Stimulated activated CD4-positive, alpha-beta T cell treated with anti-CD3 and anti-CD28 coated beads, Interleukin-4, amount 100 ng/mL, for 24 hours (primary cell): ENCODE results near the gene ADAR.
"Not testable (repeated sequence)": the region's sequence is repeated elsewhere in the genome, so short reads cannot be mapped to it uniquely, and the experiment has no call there.

ENCODE experiments used
- DNase-seq: peaks from one replicate; pipeline ENCODE4 v3.0.0-alpha.2; 2020

The ADAR gene

GRCh38 chr1:154607609-154608396 is at the start of gene ADAR:
TSS of gene ADAR (minus strand) at chr1:154608186. CDS start at chr1:154608006, 180 bp downstream.
- peak; percentile 94 for DNase-seq

- DNase-seq: no peak
Observed at GRCh38 chr1:154657556-154657955, 49.6 kb upstream of the ADAR start.

GRCh38 chr1:154652893-154653292 is 44.9 kb upstream of the ADAR start:
- DNase-seq: no peak

- not testable (repeated sequence) for DNase-seq
Observed at GRCh38 chr1:154644724-154645123, 36.7 kb upstream of the ADAR start.

GRCh38 chr1:154641534-154641933 is 33.5 kb upstream of the ADAR start:
- no peak for DNase-seq

GRCh38 chr1:154639876-154640275 is 31.9 kb upstream of the ADAR start:
- no peak for DNase-seq

GRCh38 chr1:154635171-154635570 is 27.2 kb upstream of the ADAR start:
- no peak for DNase-seq

GRCh38 chr1:154629675-154630073 is 21.7 kb upstream of the ADAR start:
- DNase-seq: no peak

- DNase-seq: no peak
Observed at GRCh38 chr1:154629061-154629674, 21.2 kb upstream of the ADAR start.

- no peak for DNase-seq
Observed at GRCh38 chr1:154628121-154628405, 20.1 kb upstream of the ADAR start.

GRCh38 chr1:154627257-154628120 is 19.5 kb upstream of the ADAR start:
- peak; percentile 93 for DNase-seq

GRCh38 chr1:154626456-154627256 is 18.7 kb upstream of the ADAR start:
- DNase-seq: no peak

- no peak for DNase-seq
Observed at GRCh38 chr1:154624746-154625643, 17.0 kb upstream of the ADAR start.

GRCh38 chr1:154623358-154623757 is 15.4 kb upstream of the ADAR start:
- DNase-seq: no peak

- DNase-seq: no peak
Observed at GRCh38 chr1:154622503-154623039, 14.6 kb upstream of the ADAR start.

GRCh38 chr1:154621875-154622274 is 13.9 kb upstream of the ADAR start:
- no peak for DNase-seq

GRCh38 chr1:154620751-154621150 is 12.8 kb upstream of the ADAR start:
- no peak for DNase-seq

- no peak for DNase-seq
Observed at GRCh38 chr1:154619181-154619948, 11.4 kb upstream of the ADAR start.

- DNase-seq: no peak
Observed at GRCh38 chr1:154616659-154617345, 8.8 kb upstream of the ADAR start.

GRCh38 chr1:154615411-154615810 is 7.4 kb upstream of the ADAR start:
- no peak for DNase-seq
